ENCODE measurements around the gene FCER1G.

DNA sequence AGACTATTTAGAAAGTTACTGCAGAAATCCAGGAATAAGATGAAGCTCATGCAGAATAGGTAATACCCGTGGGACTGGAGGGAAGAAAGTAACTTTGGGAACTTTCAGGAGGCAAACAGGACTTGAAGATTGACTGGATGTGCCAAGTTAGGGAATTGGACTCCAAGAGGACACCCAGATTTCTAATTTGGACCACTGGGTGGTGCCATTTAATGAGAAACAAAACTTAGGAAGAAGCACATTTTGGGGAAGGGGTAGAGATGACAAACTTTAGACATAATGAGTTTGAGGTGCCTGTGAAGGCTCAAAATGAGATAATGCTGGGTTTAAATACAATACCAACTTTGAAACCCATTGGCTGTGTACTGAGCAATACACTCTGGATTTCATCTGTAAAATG lies 34.5 kb upstream of the FCER1G start:
- no peak for TF ChIP-seq POLR2A (IDR thresholded peaks at IDR 0.05)
- TF ChIP-seq, protein P1, sequence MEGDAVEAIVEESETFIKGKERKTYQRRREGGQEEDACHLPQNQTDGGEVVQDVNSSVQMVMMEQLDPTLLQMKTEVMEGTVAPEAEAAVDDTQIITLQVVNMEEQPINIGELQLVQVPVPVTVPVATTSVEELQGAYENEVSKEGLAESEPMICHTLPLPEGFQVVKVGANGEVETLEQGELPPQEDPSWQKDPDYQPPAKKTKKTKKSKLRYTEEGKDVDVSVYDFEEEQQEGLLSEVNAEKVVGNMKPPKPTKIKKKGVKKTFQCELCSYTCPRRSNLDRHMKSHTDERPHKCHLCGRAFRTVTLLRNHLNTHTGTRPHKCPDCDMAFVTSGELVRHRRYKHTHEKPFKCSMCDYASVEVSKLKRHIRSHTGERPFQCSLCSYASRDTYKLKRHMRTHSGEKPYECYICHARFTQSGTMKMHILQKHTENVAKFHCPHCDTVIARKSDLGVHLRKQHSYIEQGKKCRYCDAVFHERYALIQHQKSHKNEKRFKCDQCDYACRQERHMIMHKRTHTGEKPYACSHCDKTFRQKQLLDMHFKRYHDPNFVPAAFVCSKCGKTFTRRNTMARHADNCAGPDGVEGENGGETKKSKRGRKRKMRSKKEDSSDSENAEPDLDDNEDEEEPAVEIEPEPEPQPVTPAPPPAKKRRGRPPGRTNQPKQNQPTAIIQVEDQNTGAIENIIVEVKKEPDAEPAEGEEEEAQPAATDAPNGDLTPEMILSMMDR (IDR thresholded peaks at IDR 0.05), result no peak
